H1 (cell line): ENCODE results near the gene IFNAR2. TPM values are rescaled to one million over a fixed set of nuclear protein-coding genes. Genes with fewer than 3 reads are reported as not detected.

Experiments
- CTCF ChIA-PET: fragments of 300-600 bp; sonication (Branson Sonifier 250); formaldehyde crosslinking; loops from one replicate; lab custom pipeline; 2021; ENCODE audit not compliant: partially characterized antibody; lab: Charles Lee
- POLR2A ChIA-PET: fragments of 300-600 bp; sonication (Branson Sonifier 250); formaldehyde crosslinking; loops from one replicate; lab custom pipeline; 2021; ENCODE audit warnings: inconsistent platforms; ENCODE audit not compliant: partially characterized antibody; lab: Charles Lee
- DNase-seq, 2 experiments: peaks; one replicate each; pipeline versions ENCODE4 v3.0.0 to v3.0.0-alpha.2; 2010 to 2022; ENCODE audit warnings: low spot score in 2 of 2, low read depth in 1 of 2, mixed read lengths in 1 of 2
- FAIRE-seq: peaks from 2 replicates; lab custom pipeline; 2011; peaks lifted over from hg19 to GRCh38; lab: Jason Lieb, UNC
- H2AFZ ChIP-seq: 2 replicates; pipeline ENCODE4 v1.8.1; 2012; ENCODE audit warnings: low read length, inconsistent platforms
- H2AK5ac ChIP-seq: 2 replicates; pipeline ENCODE4 v1.6.1; 2013; ENCODE audit warnings: low read depth, low read length
- H2BK120ac ChIP-seq: replicated peaks from 2 replicates; pipeline ENCODE3; 2013; ENCODE audit warnings: low read depth, low read length, inconsistent platforms
- H2BK12ac ChIP-seq: 2 replicates; pipeline ENCODE4 v1.6.1; 2013; ENCODE audit warnings: low read depth, low read length
- H2BK15ac ChIP-seq: 2 replicates; pipeline ENCODE4 v1.6.1; 2013; ENCODE audit warnings: low read length
- H2BK20ac ChIP-seq: 2 replicates; pipeline ENCODE4 v1.6.1; 2013; ENCODE audit warnings: low read length
- H2BK5ac ChIP-seq: 2 replicates; pipeline ENCODE4 v1.6.1; 2013; ENCODE audit warnings: low read depth, low read length
- H3K14ac ChIP-seq: 2 replicates; pipeline ENCODE4 v1.6.1; 2013; ENCODE audit warnings: inconsistent platforms; ENCODE audit not compliant: insufficient read length
- H3K18ac ChIP-seq: 2 replicates; pipeline ENCODE4 v1.6.1; 2013; ENCODE audit warnings: low read length; ENCODE audit errors: extremely low read depth
- H3K23ac ChIP-seq: 2 replicates; pipeline ENCODE4 v1.6.1; 2013; ENCODE audit warnings: inconsistent platforms; ENCODE audit not compliant: insufficient read length
- H3K23me2 ChIP-seq: 2 replicates; pipeline ENCODE4 v1.6.1; 2013; ENCODE audit warnings: low read depth, low read length
- H3K27ac ChIP-seq: 2 replicates; pipeline ENCODE4 v1.6.1; 2011; ENCODE audit warnings: low read depth, low read length, inconsistent platforms
- H3K27me3 ChIP-seq, 4 experiments: replicated peaks in 1 of 4; 1 replicate in 1 of 4; 2 replicates in 3 of 4; pipeline versions ENCODE4 v1.6.1 to v1.8.1; 2011 to 2013; ENCODE audit warnings: low read length in 3 of 4, mild to moderate bottlenecking in 3 of 4, inconsistent platforms in 2 of 4, mixed read lengths in 2 of 4, moderate library complexity in 1 of 4; ENCODE audit not compliant: control insufficient read depth in 3 of 4, insufficient read depth in 3 of 4; ENCODE audit errors: extremely low read depth in 1 of 4
- H3K36me3 ChIP-seq, 4 experiments: 2 replicates each; pipeline versions ENCODE4 v1.6.1 to v1.8.1; 2011 to 2013; ENCODE audit warnings: mild to moderate bottlenecking in 4 of 4, low read length in 3 of 4, moderate library complexity in 2 of 4, control low read depth in 1 of 4, inconsistent platforms in 1 of 4; ENCODE audit not compliant: insufficient read depth in 4 of 4, control insufficient read depth in 2 of 4
- H3K4ac ChIP-seq: replicated peaks from 2 replicates; pipeline ENCODE3; 2013; ENCODE audit warnings: low read length, low read depth, mixed read lengths, inconsistent platforms; ENCODE audit not compliant: insufficient read length
- H3K4me1 ChIP-seq, 4 experiments: replicated peaks in 1 of 4; 1 replicate in 1 of 4; 2 replicates in 3 of 4; pipeline versions ENCODE4 v1.6.1 to v1.8.1; 2011 to 2013; ENCODE audit warnings: low read length in 3 of 4, inconsistent platforms in 2 of 4, mixed read lengths in 1 of 4; ENCODE audit not compliant: insufficient read depth in 4 of 4, control insufficient read depth in 3 of 4
- H3K4me2 ChIP-seq, 2 experiments: 2 replicates each; pipeline versions ENCODE4 v1.6.1 to v1.8.1; 2011 to 2013; ENCODE audit warnings: low read depth in 2 of 2, low read length in 2 of 2, control low read depth in 1 of 2, inconsistent platforms in 1 of 2, mild to moderate bottlenecking in 1 of 2; ENCODE audit not compliant: insufficient read depth in 1 of 2
- H3K4me3 ChIP-seq, 4 experiments: fragments of 200-600, 300-600 bp in 1 of 4; sonication (generic), shearing (Covaris generic), sonication (Bioruptor Twin) in 1 of 4; 2 replicates each; pipeline versions ENCODE4 v1.5.1 to v1.8.1; 2011 to 2016; ENCODE audit warnings: low read length in 4 of 4, low read depth in 3 of 4, control low read depth in 2 of 4, inconsistent platforms in 2 of 4, mild to moderate bottlenecking in 2 of 4, mixed read lengths in 1 of 4, moderate library complexity in 1 of 4; ENCODE audit not compliant: insufficient read depth in 2 of 4; ENCODE audit errors: extremely low read depth in 1 of 4
- H3K56ac ChIP-seq: replicated peaks from 2 replicates; pipeline ENCODE3; 2013; ENCODE audit warnings: low read depth, mild to moderate bottlenecking, mixed read lengths, low read length, inconsistent platforms; ENCODE audit not compliant: insufficient read length
- H3K79me1 ChIP-seq: 2 replicates; pipeline ENCODE4 v1.6.1; 2013; ENCODE audit warnings: low read depth, low read length, control low read depth
- H3K79me2 ChIP-seq, 2 experiments: 2 replicates each; pipeline versions ENCODE4 v1.6.1 to v1.8.1; 2012 to 2013; ENCODE audit warnings: low read length in 2 of 2, mild to moderate bottlenecking in 2 of 2, inconsistent platforms in 1 of 2; ENCODE audit not compliant: insufficient read depth in 2 of 2, control insufficient read depth in 1 of 2
- H3K9ac ChIP-seq, 4 experiments: replicated peaks in 1 of 4; 1 replicate in 1 of 4; 2 replicates in 3 of 4; pipeline versions ENCODE4 v1.6.1 to v1.8.1; 2011 to 2013; ENCODE audit warnings: low read depth in 3 of 4, low read length in 3 of 4, control low read depth in 2 of 4, mild to moderate bottlenecking in 2 of 4, moderate library complexity in 2 of 4, inconsistent platforms in 1 of 4; ENCODE audit errors: extremely low read depth in 1 of 4
- H3K9me3 ChIP-seq, 2 experiments: 2 replicates each; pipeline versions ENCODE4 v1.6.1 to v1.8.1; 2012 to 2013; ENCODE audit warnings: mild to moderate bottlenecking in 2 of 2, moderate library complexity in 2 of 2, control low read depth in 1 of 2, inconsistent platforms in 1 of 2, low read depth in 1 of 2, low read length in 1 of 2, mixed read lengths in 1 of 2; ENCODE audit not compliant: insufficient read depth in 2 of 2
- H4K20me1 ChIP-seq, 2 experiments: replicated peaks in 1 of 2; 2 replicates each; pipeline versions ENCODE3 to v1.8.1; 2011 to 2013; ENCODE audit warnings: inconsistent platforms in 2 of 2, low read length in 2 of 2, mild to moderate bottlenecking in 1 of 2; ENCODE audit not compliant: insufficient read depth in 2 of 2, control insufficient read depth in 1 of 2
- H4K5ac ChIP-seq: 2 replicates; pipeline ENCODE4 v1.6.1; 2013; ENCODE audit warnings: low read length, low read depth, mixed read lengths, inconsistent platforms; ENCODE audit not compliant: insufficient read length
- H4K8ac ChIP-seq: 2 replicates; pipeline ENCODE4 v1.8.0; 2013; ENCODE audit warnings: mild to moderate bottlenecking, moderate library complexity, low read length, inconsistent platforms; ENCODE audit not compliant: insufficient read depth; ENCODE audit errors: extremely low read depth
- H4K91ac ChIP-seq: replicated peaks from 2 replicates; pipeline ENCODE3; 2013; ENCODE audit warnings: low read length, mixed read lengths, inconsistent platforms; ENCODE audit not compliant: insufficient read length
- ATF3 ChIP-seq: IDR thresholded peaks from 2 replicates; pipeline ENCODE4 v1.6.1; 2011; ENCODE audit warnings: low read depth, mild to moderate bottlenecking, low read length; ENCODE audit not compliant: insufficient read depth
- BACH1 ChIP-seq: IDR thresholded peaks from 2 replicates; pipeline ENCODE4 v1.6.1; 2012; ENCODE audit warnings: low read length, improper control_type of control experiment
- CBX8 ChIP-seq: fragments of 300-800, 300-1000 bp; sonication (generic); IDR thresholded peaks from 2 replicates; pipeline ENCODE4 v1.7.1; 2016; ENCODE audit warnings: low read depth, low read length, borderline replicate concordance
- CREB1 ChIP-seq: IDR thresholded peaks from 2 replicates; pipeline ENCODE4 v1.6.1; 2012; ENCODE audit warnings: inconsistent platforms
- KDM5A ChIP-seq: fragments of 200-600 bp; IDR thresholded peaks from 2 replicates; pipeline ENCODE4 v1.7.1; 2012; ENCODE audit warnings: mild to moderate bottlenecking, low read length, inconsistent platforms, mixed read lengths
- PHF8 ChIP-seq: fragments of 200-600 bp; sonication (generic); conservative IDR thresholded peaks from 2 replicates; pipeline ENCODE4 v1.7.1; 2012; ENCODE audit warnings: low read depth, mild to moderate bottlenecking, inconsistent platforms, low read length, moderate library complexity
- TEAD4 ChIP-seq: IDR thresholded peaks from 2 replicates; pipeline ENCODE4 v1.6.1; 2012; ENCODE audit warnings: low read depth, low read length, inconsistent platforms, mixed read lengths
- WGBS, 2 experiments: shearing (Covaris generic) in 1 of 2; methylation state at CpG; one replicate each; pipeline versions ENCODE4 v1.1.6 to v1.1.7; 2013 to 2015; ENCODE audit warnings: low lambda C conversion rate in 2 of 2, mixed read lengths in 2 of 2, inconsistent platforms in 1 of 2, low coverage in 1 of 2, missing lambda C conversion rate in 1 of 2; ENCODE audit not compliant: insufficient replicate concordance in 2 of 2, insufficient coverage in 1 of 2, insufficient read length in 1 of 2; ENCODE audit errors: extremely low coverage in 1 of 2, missing lambda C conversion rate in 1 of 2; 5-methylcytosine and 5-hydroxymethylcytosine counted together
- polyA plus RNA-seq, 7 experiments: library from polyadenylated mRNA; depleted of rRNA in 3 of 7; stranded (reverse) in 5 of 7; unstranded in 2 of 7; fragments of >200 nt in 5 of 7; fragments of 200-250 nt in 2 of 7; gene quantifications; 1 replicate in 5 of 7; 2 replicates in 1 of 7; 4 replicates in 1 of 7; pipeline versions ENCODE4 v1.2.1 to v1.2.3, GENCODE V29; 2011 to 2013; ENCODE audit warnings: missing spikeins in 2 of 7, mixed read lengths in 2 of 7
- total RNA-seq: library from RNA; stranded (reverse); fragmentation: NEBNext Ultra II Directional; extraction: Animal tissue kit (Norgen Biotek cat#: 25700); gene quantifications from 2 replicates; pipeline ENCODE4 v1.2.1, GENCODE V29; 2021

Gene IFNAR2
- total and polyA plus RNA-seq, 2 of the 8 experiments (the other 6 are each of a cell fraction or from before 2014, with no cell fraction given) = 12.2 to 16.1 TPM

- DNase-seq (no peak), FAIRE-seq (no peak)
- no peak overlapping the region for H3K27ac ChIP-seq
- no peak overlapping the region for H2BK120ac ChIP-seq
- no peak overlapping the region for H4K5ac ChIP-seq
- H3K79me2 ChIP-seq = no peaks in the 10 kb centered on the region
- H4K20me1 ChIP-seq = no peaks in the 10 kb centered on the region
- H4K8ac ChIP-seq = no peak overlapping the region
- H3K9me3 ChIP-seq = peaks cover 0 to 6% of the 10 kb centered on the region in 2 experiments; a peak in 2 of 4 replicates
- ChIA-PET CTCF (no interaction called here), POLR2A (no interaction called here)
- H3K56ac ChIP-seq = no peak overlapping the region
- H4K91ac ChIP-seq = no peak overlapping the region
- H3K14ac ChIP-seq = no peak overlapping the region
- 90% methylated on average over 8 of the region's 8 CpGs; no CpG with 5 or more reads in 1 of the 2 experiments for WGBS, 2 experiments
- H3K4me3 ChIP-seq = no peak overlapping the region
- H2BK5ac ChIP-seq = no peak overlapping the region
- 0 out of 2 replicates have a peak overlapping the region, but pooled peaks have one; percentile 5 for H2BK12ac ChIP-seq
- H2AFZ ChIP-seq = peak overlapping the region; percentile 77; the same call in 1 of the 2 replicates
- no peak overlapping the region for H2AK5ac ChIP-seq
- H3K9ac ChIP-seq = no peak overlapping the region
- no peak overlapping the region for H3K23ac ChIP-seq
- H3K36me3 ChIP-seq = no peaks in the 10 kb centered on the region
- H3K27me3 ChIP-seq = no peaks in the 10 kb centered on the region; a peak in 1 of 7 replicates
- H3K23me2 ChIP-seq = no peaks in the 10 kb centered on the region
- H3K79me1 ChIP-seq = no peaks in the 10 kb centered on the region
- peak overlapping the region; percentile 55; the same call in 1 of the 2 replicates for H2BK15ac ChIP-seq
- no peak for TF ChIP-seq ATF3
- TF ChIP-seq CREB1 = no peak
- no peak for TF ChIP-seq PHF8
- TF ChIP-seq KDM5A = no peak
- no peak for TF ChIP-seq TEAD4
- no peak for TF ChIP-seq CBX8
- TF ChIP-seq BACH1 = no peak
- H3K4ac ChIP-seq = no peak overlapping the region
- 0 out of 2 replicates have a peak overlapping the region, but pooled peaks have one; percentile 15 for H2BK20ac ChIP-seq
- H3K18ac ChIP-seq = no peak overlapping the region
- H3K4me2 ChIP-seq = no peak overlapping the region
- peaks cover 0 to 5% (median 4%) of the 10 kb centered on the region in 4 experiments; a peak in 5 of 7 replicates for H3K4me1 ChIP-seq
Measured at GRCh38 chr21:33212159-33212851, 17.4 kb upstream of the IFNAR2 start.
